ENCODE measurements around the gene C17orf75. TPM values are rescaled to one million over a fixed set of nuclear protein-coding genes. Genes with fewer than 3 reads are reported as not detected.

C17orf75 gene
- total RNA-seq, 4 donors from 2014 or later: 5.3 to 11.9 (median 8.1) TPM

DNA sequence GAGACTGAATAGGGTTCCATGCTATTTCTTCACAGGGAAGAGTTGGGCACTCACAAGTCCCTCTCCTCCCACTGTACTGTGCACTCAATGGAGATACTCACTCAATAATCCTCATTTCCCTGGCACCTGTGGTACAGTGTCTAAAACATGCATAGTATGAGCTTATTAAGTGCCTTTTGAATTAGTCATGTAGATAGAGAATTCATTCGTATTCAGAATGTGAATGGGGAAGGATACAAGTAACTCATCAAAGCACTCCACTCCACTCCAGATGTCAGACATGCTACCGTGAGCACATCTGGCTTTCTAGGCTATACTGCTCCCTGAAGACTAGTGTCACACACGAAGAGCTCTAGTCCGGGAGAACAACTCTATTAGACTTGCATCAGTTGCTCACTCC lies 6.3 kb downstream of the C17orf75 start:
- WGBS, 2 donors: 60 to 64% methylated on average over 4 of the region's 4 CpGs

DNA sequence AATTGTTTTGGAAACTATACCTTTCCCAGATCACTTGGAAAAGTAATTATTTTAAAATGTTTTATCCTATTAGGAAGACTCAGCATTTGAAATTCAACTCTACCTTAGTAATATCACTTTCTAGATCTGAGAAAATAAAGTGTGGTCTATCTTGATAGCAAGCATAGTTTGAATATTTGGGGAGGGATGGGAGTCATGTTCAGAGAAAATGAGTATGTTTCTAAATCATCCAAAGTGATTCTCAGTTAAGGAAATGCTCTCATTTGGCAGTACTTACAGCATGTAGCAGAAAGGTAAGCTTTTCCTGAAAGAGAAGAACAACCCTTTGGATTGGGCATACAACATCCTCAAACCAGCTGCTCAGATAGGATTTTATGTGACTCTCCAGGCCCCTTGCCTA lies 6.9 kb downstream of the C17orf75 start:
- no peak for DNase-seq (ENCODE audit: low spot score in 2 of 2)
- TF ChIP-seq POLR2A (IDR thresholded peaks at IDR 0.05): no peak
- TF ChIP-seq, protein P1, sequence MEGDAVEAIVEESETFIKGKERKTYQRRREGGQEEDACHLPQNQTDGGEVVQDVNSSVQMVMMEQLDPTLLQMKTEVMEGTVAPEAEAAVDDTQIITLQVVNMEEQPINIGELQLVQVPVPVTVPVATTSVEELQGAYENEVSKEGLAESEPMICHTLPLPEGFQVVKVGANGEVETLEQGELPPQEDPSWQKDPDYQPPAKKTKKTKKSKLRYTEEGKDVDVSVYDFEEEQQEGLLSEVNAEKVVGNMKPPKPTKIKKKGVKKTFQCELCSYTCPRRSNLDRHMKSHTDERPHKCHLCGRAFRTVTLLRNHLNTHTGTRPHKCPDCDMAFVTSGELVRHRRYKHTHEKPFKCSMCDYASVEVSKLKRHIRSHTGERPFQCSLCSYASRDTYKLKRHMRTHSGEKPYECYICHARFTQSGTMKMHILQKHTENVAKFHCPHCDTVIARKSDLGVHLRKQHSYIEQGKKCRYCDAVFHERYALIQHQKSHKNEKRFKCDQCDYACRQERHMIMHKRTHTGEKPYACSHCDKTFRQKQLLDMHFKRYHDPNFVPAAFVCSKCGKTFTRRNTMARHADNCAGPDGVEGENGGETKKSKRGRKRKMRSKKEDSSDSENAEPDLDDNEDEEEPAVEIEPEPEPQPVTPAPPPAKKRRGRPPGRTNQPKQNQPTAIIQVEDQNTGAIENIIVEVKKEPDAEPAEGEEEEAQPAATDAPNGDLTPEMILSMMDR (IDR thresholded peaks at IDR 0.05): no peak
- H3K4me3 ChIP-seq (ENCODE audit: low read depth, poor library complexity, severe bottlenecking): no peak overlapping the region
- intact Hi-C loops (cut with DNase I; ENCODE audit: low total_unique reads): no loop called here

More for the DNA sequence above, 6.3 kb downstream of the C17orf75 start:
- peak in 1 of 2 donors; percentile 13 for DNase-seq (ENCODE audit: low spot score in 2 of 2)
- intact Hi-C loops (cut with DNase I; ENCODE audit: low total_unique reads): no loop called here
- no peak overlapping the region for H3K4me3 ChIP-seq (ENCODE audit: low read depth, poor library complexity, severe bottlenecking)
- TF ChIP-seq, protein P1 (IDR thresholded peaks at IDR 0.05): no peak
- TF ChIP-seq POLR2A (IDR thresholded peaks at IDR 0.05): no peak

DNA sequence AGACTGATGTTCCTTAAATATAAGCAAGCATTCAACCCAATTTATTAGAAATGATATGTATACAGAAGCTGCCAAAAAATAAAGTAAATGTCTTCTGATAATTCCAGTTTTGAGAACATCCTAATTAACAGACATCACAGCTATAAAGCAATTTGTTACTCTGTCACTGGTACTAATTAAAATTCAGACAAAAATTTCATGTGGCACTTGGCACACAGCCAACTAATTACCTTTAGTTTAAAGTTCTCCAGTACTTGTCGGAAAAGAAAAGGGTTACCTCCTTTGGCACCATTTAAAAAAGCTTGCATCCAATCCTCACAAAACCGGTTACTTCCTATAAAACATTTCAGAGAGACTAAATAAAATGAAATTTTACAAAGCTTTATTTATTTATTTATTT lies 8.8 kb downstream of the C17orf75 start:
- no peak for DNase-seq (ENCODE audit: low spot score in 2 of 2)
- no peak for TF ChIP-seq POLR2A (IDR thresholded peaks at IDR 0.05)
- TF ChIP-seq, protein P1 (IDR thresholded peaks at IDR 0.05): no peak
- H3K4me3 ChIP-seq (ENCODE audit: low read depth, poor library complexity, severe bottlenecking): no peak overlapping the region
- intact Hi-C loops (cut with DNase I; ENCODE audit: low total_unique reads): no loop called here
- WGBS, 2 donors: 85 to 86% methylated on average over 2 of the region's 2 CpGs

DNA sequence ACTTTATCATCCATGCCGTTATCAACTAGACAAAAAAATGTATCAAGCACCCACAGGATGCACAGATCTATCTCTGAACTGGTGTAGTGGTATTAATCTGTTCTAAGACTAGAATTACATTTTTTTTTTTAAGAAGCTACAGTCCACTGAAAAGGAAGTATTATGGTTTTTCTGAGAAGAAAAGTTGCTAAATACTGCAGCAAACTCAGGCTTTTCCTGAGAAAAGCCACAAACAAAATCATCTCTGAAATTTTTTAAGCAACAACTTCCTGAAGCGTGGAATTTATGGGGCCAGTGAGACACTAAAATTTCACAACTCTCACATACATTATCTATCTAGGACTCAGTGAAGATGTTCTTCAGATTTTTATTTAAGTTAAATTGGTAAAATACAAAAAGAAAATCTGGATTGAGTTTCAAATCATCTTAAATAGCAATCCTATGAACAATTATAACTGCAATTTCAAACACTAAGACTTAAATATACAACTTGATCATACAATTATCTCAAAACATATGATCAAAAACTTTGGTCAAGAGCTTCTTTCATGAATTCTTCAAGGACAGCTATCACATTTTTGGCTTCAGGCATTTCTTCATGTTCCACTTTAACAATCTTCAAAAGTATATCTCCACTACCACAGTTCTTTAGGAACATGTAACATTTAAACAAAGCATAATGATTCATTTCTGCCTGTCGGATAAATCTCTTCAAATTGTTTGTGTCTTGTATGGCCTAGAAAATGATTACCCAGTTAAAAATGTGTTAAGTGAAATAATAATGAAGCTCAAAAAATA lies 10.5 kb downstream of the C17orf75 start:
- no peak overlapping the region for H3K4me3 ChIP-seq (ENCODE audit: low read depth, poor library complexity, severe bottlenecking)
- intact Hi-C loops (cut with DNase I; ENCODE audit: low total_unique reads): no loop called here
- no peak for TF ChIP-seq POLR2A (IDR thresholded peaks at IDR 0.05)
- TF ChIP-seq, protein P1 (IDR thresholded peaks at IDR 0.05): no peak
- no peak for DNase-seq (ENCODE audit: low spot score in 2 of 2)
- 82 to 85% methylated on average over 3 of the region's 3 CpGs for WGBS, 2 donors

DNA sequence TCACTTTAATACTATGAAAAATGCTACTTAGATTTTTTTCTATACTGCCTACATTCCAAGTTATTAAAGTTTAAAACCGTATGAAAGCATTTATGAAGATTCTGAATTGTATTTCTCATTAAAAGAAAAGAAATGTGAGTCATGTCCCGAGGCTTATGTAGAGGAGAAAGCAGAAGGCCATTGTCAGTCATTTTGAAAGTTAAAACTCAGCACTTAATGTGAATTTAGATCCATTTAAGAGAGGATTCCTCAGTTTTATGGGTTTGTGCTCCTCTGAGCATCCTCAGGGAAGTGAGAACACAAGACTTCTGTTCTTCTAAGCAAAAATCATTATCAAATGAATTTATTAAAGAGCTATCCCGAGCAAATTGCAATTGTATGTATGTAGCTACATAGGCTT lies 11.8 kb downstream of the C17orf75 start:
- WGBS, 2 donors: 76 to 82% methylated on average over 3 of the region's 3 CpGs
- no peak for DNase-seq (ENCODE audit: low spot score in 2 of 2)
- no peak overlapping the region for H3K4me3 ChIP-seq (ENCODE audit: low read depth, poor library complexity, severe bottlenecking)
- intact Hi-C loops (cut with DNase I; ENCODE audit: low total_unique reads): no loop called here
- TF ChIP-seq, protein P1 (IDR thresholded peaks at IDR 0.05): no peak
- TF ChIP-seq POLR2A (IDR thresholded peaks at IDR 0.05): no peak

DNA sequence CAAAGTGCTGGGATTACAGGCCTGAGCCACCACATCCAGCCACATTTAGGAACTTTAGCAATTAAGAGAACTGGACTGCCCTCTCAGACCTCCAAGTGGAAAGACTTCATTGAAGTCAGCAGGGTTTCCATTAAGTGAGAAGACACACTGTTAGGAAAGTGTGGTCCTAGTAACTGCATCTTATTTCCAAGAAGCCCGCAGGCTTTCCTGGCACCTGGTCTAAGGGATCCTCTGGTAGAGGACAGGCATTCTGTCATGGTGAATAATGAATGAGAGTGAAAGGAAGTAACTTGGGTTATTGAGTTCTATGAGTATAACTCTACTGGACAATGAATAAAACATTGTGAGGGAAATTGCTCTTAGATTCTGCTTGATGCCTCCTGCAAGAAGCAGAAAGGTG lies 14.1 kb downstream of the C17orf75 start:
- no peak overlapping the region for H3K4me3 ChIP-seq (ENCODE audit: low read depth, poor library complexity, severe bottlenecking)
- 92 to 100% methylated on average over 1 of the region's 1 CpG for WGBS, 2 donors
- TF ChIP-seq POLR2A (IDR thresholded peaks at IDR 0.05): no peak
- TF ChIP-seq, protein P1 (IDR thresholded peaks at IDR 0.05): no peak
- DNase-seq (ENCODE audit: low spot score in 2 of 2): no peak
- intact Hi-C loops (cut with DNase I; ENCODE audit: low total_unique reads): no loop called here
